A549 (cell line): ENCODE results near the gene HERC3. TPM values are rescaled to one million over a fixed set of nuclear protein-coding genes. Genes with fewer than 3 reads are reported as not detected.

Experiments
- ATAC-seq, 2 experiments: fragments of 200-7000 bp in 1 of 2; fragments of >200 bp in 1 of 2; cut with Nextera tagmentation in 1 of 2; cut with Tn5 transposase in 1 of 2; 3 replicates each; pipeline versions ENCODE4 v1.8.0 to v1.9.1; 2018 to 2020; ENCODE audit warnings: mild to moderate bottlenecking in 1 of 2, moderate library complexity in 1 of 2
- CTCF ChIA-PET: fragments of 300-600 bp; sonication (Branson Sonifier 250); formaldehyde crosslinking; extraction: SDS; loops from one replicate; lab custom pipeline; 2021; ENCODE audit warnings: antibody characterized with exemption, inconsistent platforms; lab: Yijun Ruan, JAX
- POLR2A ChIA-PET: fragments of 350-600 bp; formaldehyde crosslinking; extraction: SDS; loops from one replicate; lab custom pipeline; 2021; ENCODE audit warnings: antibody characterized with exemption, inconsistent platforms; lab: Yijun Ruan, JAX
- DNase-seq, 2 experiments: peaks; one replicate each; pipeline versions ENCODE4 v3.0.0 to v3.0.0-alpha.2; 2011 to 2016; ENCODE audit warnings: low read depth in 1 of 2, low spot score in 1 of 2
- FAIRE-seq: peaks from 2 replicates; lab custom pipeline; 2011; peaks lifted over from hg19 to GRCh38; lab: Jason Lieb, UNC
- H3K27ac ChIP-seq, 2 experiments: fragments of >200 bp; sonication (Bioruptor Twin); formaldehyde crosslinking; 3 replicates each; pipeline ENCODE4 v1.5.1; 2016 to 2017
- H3K4me1 ChIP-seq: fragments of >200 bp; sonication (Bioruptor Twin); formaldehyde crosslinking; 3 replicates; pipeline ENCODE4 v1.6.1; 2016
- H3K4me2 ChIP-seq: fragments of >200 bp; sonication (Bioruptor Twin); formaldehyde crosslinking; 3 replicates; pipeline ENCODE4 v1.6.1; 2016
- H3K4me3 ChIP-seq: fragments of >200 bp; sonication (Bioruptor Twin); formaldehyde crosslinking; 3 replicates; pipeline ENCODE4 v1.5.1; 2016
- H3K9me3 ChIP-seq: fragments of >200 bp; sonication (Bioruptor Twin); formaldehyde crosslinking; 3 replicates; pipeline ENCODE4 v1.6.1; 2016
- ATOH8 ChIP-seq: fragments of 250-450 bp; sonication (Bioruptor Pico); IDR thresholded peaks from 2 replicates; pipeline ENCODE4 v1.5.0; 2020; ENCODE audit warnings: low read depth, mild to moderate bottlenecking, moderate library complexity
- BHLHE40 ChIP-seq: IDR thresholded peaks from 2 replicates; pipeline ENCODE4 v1.6.1; 2012; ENCODE audit warnings: low read depth, low read length, inconsistent platforms
- CBX2 ChIP-seq: fragments of 200-600 bp; sonication (generic); IDR thresholded peaks from 2 replicates; pipeline ENCODE4 v1.6.1; 2016; ENCODE audit warnings: low read depth, mild to moderate bottlenecking, borderline replicate concordance
- CBX8 ChIP-seq: fragments of 200-600 bp; sonication (generic); IDR thresholded peaks from 2 replicates; pipeline ENCODE4 v1.6.1; 2016
- EHF ChIP-seq: fragments of 250-450 bp; sonication (Bioruptor Pico); IDR thresholded peaks from 2 replicates; pipeline ENCODE4 v1.5.0; 2020; ENCODE audit warnings: mild to moderate bottlenecking
- EHMT2 ChIP-seq: fragments of 200-600 bp; sonication (generic); IDR thresholded peaks from 2 replicates; pipeline ENCODE4 v1.6.1; 2016; ENCODE audit warnings: antibody characterized with exemption, low read depth, mild to moderate bottlenecking, moderate library complexity
- FOSL2 ChIP-seq, 2 experiments: fragments of 450-650 bp in 1 of 2; fragments of >200 bp in 1 of 2; sonication (Bioruptor Twin) in 1 of 2; formaldehyde crosslinking; IDR thresholded peaks; 2 replicates each; pipeline versions ENCODE4 v1.5.0 to v1.6.1; 2016 to 2020; ENCODE audit warnings: mild to moderate bottlenecking in 1 of 2, moderate library complexity in 1 of 2
- FOXS1 ChIP-seq: fragments of 250-450 bp; sonication (Bioruptor Pico); IDR thresholded peaks from 2 replicates; pipeline ENCODE4 v1.5.0; 2020; ENCODE audit warnings: mild to moderate bottlenecking, moderate library complexity
- HOXA7 ChIP-seq: fragments of 250-450 bp; sonication (Bioruptor Pico); IDR thresholded peaks from 2 replicates; pipeline ENCODE4 v1.5.0; 2020; ENCODE audit warnings: mild to moderate bottlenecking, moderate library complexity
- HOXB5 ChIP-seq: fragments of 250-450 bp; sonication (Bioruptor Pico); IDR thresholded peaks from 2 replicates; pipeline ENCODE4 v1.5.0; 2020; ENCODE audit warnings: mild to moderate bottlenecking, moderate library complexity
- KDM1A ChIP-seq: fragments of 200-600 bp; sonication (generic); IDR thresholded peaks from 2 replicates; pipeline ENCODE4 v1.6.1; 2016; ENCODE audit warnings: low read depth, mild to moderate bottlenecking
- KDM5A ChIP-seq: fragments of 200-600 bp; sonication (generic); IDR thresholded peaks from 2 replicates; pipeline ENCODE4 v1.6.1; 2016; ENCODE audit warnings: antibody characterized with exemption, mild to moderate bottlenecking
- MAFK ChIP-seq: fragments of 450-650 bp; IDR thresholded peaks from 2 replicates; pipeline ENCODE4 v1.6.1; 2014; ENCODE audit not compliant: partially characterized antibody
- MAX ChIP-seq: IDR thresholded peaks from 2 replicates; pipeline ENCODE4 v1.6.1; 2012
- MYC ChIP-seq: IDR thresholded peaks from 2 replicates; pipeline ENCODE4 v1.6.1; 2012; ENCODE audit warnings: mild to moderate bottlenecking, inconsistent platforms, low read length, improper control_type of control experiment, borderline replicate concordance
- NPAS2 ChIP-seq: fragments of 250-450 bp; sonication (Bioruptor Pico); IDR thresholded peaks from 2 replicates; pipeline ENCODE4 v1.8.0; 2022; ENCODE audit warnings: mild to moderate bottlenecking, moderate library complexity, borderline replicate concordance
- PHF8 ChIP-seq: fragments of 200-600 bp; sonication (generic); IDR thresholded peaks from 2 replicates; pipeline ENCODE4 v1.6.1; 2016; ENCODE audit warnings: low read depth, mild to moderate bottlenecking, antibody characterized with exemption, moderate library complexity, borderline replicate concordance
- RARB ChIP-seq: fragments of 250-450 bp; sonication (Bioruptor Pico); IDR thresholded peaks from 2 replicates; pipeline ENCODE4 v1.8.0; 2021; ENCODE audit warnings: mild to moderate bottlenecking, moderate library complexity
- RNF2 ChIP-seq: fragments of 200-600 bp; sonication (generic); IDR thresholded peaks from 2 replicates; pipeline ENCODE4 v1.6.1; 2016; ENCODE audit warnings: low read depth, mild to moderate bottlenecking, antibody characterized with exemption, moderate library complexity, borderline replicate concordance
- SMC3 ChIP-seq: fragments of >200 bp; sonication (Bioruptor Twin); formaldehyde crosslinking; IDR thresholded peaks from 3 replicates; pipeline ENCODE4 v1.6.1; 2018; ENCODE audit warnings: inconsistent platforms
- TFCP2L1 ChIP-seq: fragments of 250-450 bp; sonication (Bioruptor Pico); IDR thresholded peaks from 2 replicates; pipeline ENCODE4 v1.5.0; 2021; ENCODE audit warnings: mild to moderate bottlenecking
- TP53 ChIP-seq: fragments of 250-450 bp; sonication (Bioruptor Pico); IDR thresholded peaks from 2 replicates; pipeline ENCODE4 v1.5.0; 2021; ENCODE audit warnings: mild to moderate bottlenecking, moderate library complexity
- USF2 ChIP-seq: fragments of 450-650 bp; IDR thresholded peaks from 2 replicates; pipeline ENCODE4 v1.6.1; 2014; ENCODE audit warnings: antibody characterized with exemption
- ZC3H11A ChIP-seq: fragments of 450-650 bp; IDR thresholded peaks from 2 replicates; pipeline ENCODE4 v1.6.1; 2014; ENCODE audit warnings: antibody characterized with exemption, mild to moderate bottlenecking
- ZFP36 ChIP-seq: fragments of 450-650 bp; IDR thresholded peaks from 2 replicates; pipeline ENCODE4 v1.6.1; 2014; ENCODE audit warnings: borderline replicate concordance; ENCODE audit not compliant: partially characterized antibody
- ZNF302 ChIP-seq: fragments of 250-450 bp; sonication (Bioruptor Pico); IDR thresholded peaks from 2 replicates; pipeline ENCODE4 v1.9.0; 2021; ENCODE audit warnings: inconsistent platforms, mild to moderate bottlenecking, moderate library complexity
- WGBS: methylation state at CpG from one replicate; pipeline ENCODE4 v1.1.6; 2017; ENCODE audit errors: missing lambda C conversion rate; 5-methylcytosine and 5-hydroxymethylcytosine counted together
- polyA plus RNA-seq, 4 experiments: library from polyadenylated mRNA; depleted of rRNA in 3 of 4; stranded (reverse); fragments of >200 nt; fragmentation: RNase III in 1 of 4; extraction: RNeasy Plus Mini Kit Qiagen cat#74134 plus additional on column Dnase treatment in 1 of 4; gene quantifications; 2 replicates in 3 of 4; 3 replicates in 1 of 4; pipeline ENCODE4 v1.2.3, GENCODE V29; 2011 to 2017
- TF ChIP-seq, protein P1 (sequence below): fragments of 150-350 bp; IDR thresholded peaks from 2 replicates; pipeline ENCODE4 v1.6.1; 2014; ENCODE audit warnings: low read depth, mild to moderate bottlenecking, low read length

HERC3 gene
- polyA plus RNA-seq, 2 of the 4 experiments (the other 2 are of a cell fraction): 4.9 to 6.2 TPM

DNA sequence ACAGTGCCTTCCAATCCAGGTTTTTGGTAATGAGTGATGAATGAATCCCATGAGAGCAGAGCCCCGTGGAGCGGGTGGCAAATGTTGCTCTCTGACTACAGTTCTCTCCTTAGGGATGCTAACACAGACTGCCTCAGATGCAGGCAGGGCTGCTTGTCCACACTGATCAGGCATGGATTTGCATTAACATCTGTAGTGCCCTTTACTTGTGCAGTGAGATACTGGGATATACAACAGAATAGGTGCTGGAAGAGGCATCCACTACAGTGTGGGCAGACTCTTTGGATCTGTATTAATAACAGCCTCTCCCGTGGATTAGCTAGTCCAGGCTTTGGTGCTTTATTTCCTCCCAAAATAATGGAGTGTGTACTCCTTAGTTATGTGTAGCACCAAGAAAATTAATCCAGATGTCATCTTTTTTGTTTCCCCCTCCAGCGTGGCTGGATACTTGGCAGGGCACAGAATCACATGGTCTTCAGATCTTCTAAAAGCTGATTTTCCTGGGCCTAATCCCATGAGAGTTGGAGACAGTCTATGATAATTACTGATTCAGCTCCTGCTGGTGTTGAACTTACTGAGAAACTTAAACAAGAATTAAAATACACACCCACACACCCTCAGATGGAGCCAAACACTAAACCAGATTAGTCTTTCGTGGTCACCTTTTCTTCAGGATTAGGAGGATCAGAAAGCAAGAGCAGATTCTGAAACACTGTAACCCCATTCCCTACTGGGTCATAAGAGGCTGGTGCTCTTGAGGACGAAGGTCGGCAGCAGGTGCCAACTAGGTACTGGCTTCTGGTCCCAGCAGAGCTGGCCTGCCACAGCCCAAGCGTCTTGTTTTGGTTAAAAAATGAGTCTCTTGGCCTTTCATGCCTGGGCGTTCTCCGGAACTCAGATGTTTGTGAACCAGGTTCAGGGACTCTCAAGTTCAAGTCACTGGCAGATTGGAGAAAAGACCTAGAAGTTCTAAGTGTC lies 128.5 kb downstream of the HERC3 start:
- no peak; a peak in 1 of 6 replicates for ATAC-seq
- FAIRE-seq: no peak
- WGBS: 79% methylated on average over 10 of the region's 10 CpGs

DNA sequence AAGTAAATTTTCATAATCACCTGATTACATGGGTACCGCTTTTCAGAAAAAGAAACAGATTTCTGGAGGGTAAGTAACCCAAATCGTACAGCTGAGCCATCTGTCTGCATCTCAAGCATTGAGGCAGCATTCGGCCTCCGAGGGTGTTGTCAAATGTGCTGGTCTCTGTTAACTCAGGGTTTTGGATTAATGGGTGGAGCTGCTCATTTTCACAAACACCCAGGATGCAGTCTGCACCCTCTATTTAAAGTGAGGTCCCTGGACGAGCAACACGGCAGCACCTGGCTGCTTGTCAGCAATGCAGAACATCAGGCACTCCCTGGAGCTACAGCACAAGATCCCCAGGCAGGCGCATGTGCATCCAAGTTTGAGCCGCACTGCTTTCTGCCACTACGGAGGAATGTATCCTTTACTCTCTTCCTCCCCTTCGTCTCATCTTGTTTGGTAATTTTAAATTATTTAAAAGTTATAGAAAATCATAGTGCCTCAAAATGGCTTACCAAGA lies 130.0 kb downstream of the HERC3 start:
- no peaks in the 10 kb centered on the region for H3K9me3 ChIP-seq
- no peak for FAIRE-seq

More for the DNA sequence above, 128.5 kb downstream of the HERC3 start:
- H3K27ac ChIP-seq: no peak overlapping the region
- CTCF ChIA-PET: interaction anchor here (0.5 kb wide), 1 partner anchor 99 kb away, joined by 3 read pairs; no protein-coding TSS in a partner anchor
- no peak overlapping the region for H3K4me3 ChIP-seq
- no peak for TF ChIP-seq RNF2
- TF ChIP-seq HOXA7: no peak
- TF ChIP-seq FOSL2 (IDR thresholded peaks at IDR 0.05): no peak
- no peak for TF ChIP-seq FOSL2 (CRISPR knock-in tag; IDR thresholded peaks at IDR 0.05)
- no peak for TF ChIP-seq MAFK
- TF ChIP-seq EHMT2: no peak
- no peak for TF ChIP-seq KDM5A
- TF ChIP-seq ATOH8 (CRISPR knock-in tag): no peak
- TF ChIP-seq BHLHE40: no peak
- TF ChIP-seq ZC3H11A: no peak
- TF ChIP-seq KDM1A: no peak
- no peak for TF ChIP-seq USF2
- no peak for TF ChIP-seq MAX
- no peak for TF ChIP-seq MYC
- H3K4me1 ChIP-seq: no peaks in the 10 kb centered on the region
- no peak for DNase-seq
- H3K9me3 ChIP-seq: no peaks in the 10 kb centered on the region
- no peak overlapping the region for H3K4me2 ChIP-seq
- POLR2A ChIA-PET: no interaction called here

DNA sequence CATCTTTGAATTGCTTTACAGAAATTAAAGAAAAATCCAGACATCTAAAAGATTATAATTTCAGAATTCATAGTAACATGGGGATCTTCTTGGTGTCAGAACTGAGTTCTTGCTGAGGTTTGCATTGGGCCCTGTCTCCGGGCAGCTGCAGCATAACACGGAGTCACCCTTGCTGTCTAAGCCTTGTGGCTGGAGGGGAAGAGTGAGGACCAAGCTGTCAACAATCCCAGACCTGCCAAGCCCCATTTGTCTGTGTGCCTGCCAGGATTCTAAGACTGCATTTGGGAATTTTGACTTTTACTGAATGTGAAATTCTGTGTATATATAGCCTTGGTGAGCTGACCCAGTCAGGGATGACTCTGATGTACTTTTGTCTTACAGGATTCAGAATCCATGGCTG lies 130.5 kb downstream of the HERC3 start:
- no peak for DNase-seq
- Histone ChIP-seq H3K4me1 (no peaks in the 10 kb centered on the region), H3K4me3 (no peak overlapping the region), H3K4me2 (no peak overlapping the region), H3K9me3 (no peaks in the 10 kb centered on the region), H3K27ac (no peak overlapping the region)
- ChIA-PET POLR2A (no interaction called here), CTCF (interaction anchor here (0.8 to 1.5 kb wide), 3 partner anchors 16 to 301 kb away, joined by 3 to 7 read pairs (median 3); no protein-coding TSS in a partner anchor)
- WGBS: 94% methylated on average over 2 of the region's 2 CpGs
- no peak for ATAC-seq
- FAIRE-seq: no peak
- TF ChIP-seq EHMT2 (no peak), SMC3 (no peak), ZNF302 (no peak), KDM1A (no peak), CBX2 (no peak), ZC3H11A (no peak), NPAS2 (CRISPR knock-in tag) (no peak), FOXS1 (CRISPR knock-in tag) (no peak), RARB (CRISPR knock-in tag) (no peak), CBX8 (no peak), TFCP2L1 (CRISPR knock-in tag) (no peak), HOXB5 (no peak), PHF8 (no peak), ZFP36 (no peak), TP53 (CRISPR knock-in tag) (no peak)

More for the DNA sequence above, 130.0 kb downstream of the HERC3 start:
- 90% methylated on average over 10 of the region's 10 CpGs for WGBS
- H3K4me2 ChIP-seq: no peak overlapping the region
- POLR2A ChIA-PET: no interaction called here
- no peaks in the 10 kb centered on the region for H3K4me1 ChIP-seq
- H3K27ac ChIP-seq: no peak overlapping the region
- no peak for TF ChIP-seq BHLHE40
- no peak for TF ChIP-seq EHMT2
- TF ChIP-seq, protein P1, sequence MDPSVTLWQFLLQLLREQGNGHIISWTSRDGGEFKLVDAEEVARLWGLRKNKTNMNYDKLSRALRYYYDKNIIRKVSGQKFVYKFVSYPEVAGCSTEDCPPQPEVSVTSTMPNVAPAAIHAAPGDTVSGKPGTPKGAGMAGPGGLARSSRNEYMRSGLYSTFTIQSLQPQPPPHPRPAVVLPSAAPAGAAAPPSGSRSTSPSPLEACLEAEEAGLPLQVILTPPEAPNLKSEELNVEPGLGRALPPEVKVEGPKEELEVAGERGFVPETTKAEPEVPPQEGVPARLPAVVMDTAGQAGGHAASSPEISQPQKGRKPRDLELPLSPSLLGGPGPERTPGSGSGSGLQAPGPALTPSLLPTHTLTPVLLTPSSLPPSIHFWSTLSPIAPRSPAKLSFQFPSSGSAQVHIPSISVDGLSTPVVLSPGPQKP: no peak
- TF ChIP-seq CBX2: no peak
- TF ChIP-seq MAX: no peak
- TF ChIP-seq EHF (CRISPR knock-in tag): no peak
- TF ChIP-seq PHF8: no peak
- TF ChIP-seq, all 56 proteins: peak for 0
- no peak for DNase-seq
- no peak for ATAC-seq
- no peak overlapping the region for H3K4me3 ChIP-seq
- CTCF ChIA-PET: interaction anchor here (0.8 to 1.5 kb wide), 2 partner anchors 16 to 301 kb away, joined by 3 to 7 read pairs; no protein-coding TSS in a partner anchor
